Mucosa of gallbladder (tissue), 1 donor: ENCODE measurements around the gene MYO1D. TPM values are rescaled to one million over a fixed set of nuclear protein-coding genes. Genes with fewer than 3 reads are reported as not detected.

Experiments used
- DNase-seq: peaks from one replicate; pipeline ENCODE4 v3.0.0-alpha.2; 2020; ENCODE audit warnings: low spot score
- total RNA-seq: library from RNA; stranded (reverse); gene quantifications from one replicate; pipeline ENCODE4 v1.2.1, GENCODE V29; 2021
- donor health status: DM: no; HTN: no; CAD: no.

MYO1D gene
- total RNA-seq, 1 donor from 2014 or later: 150 TPM

DNA sequence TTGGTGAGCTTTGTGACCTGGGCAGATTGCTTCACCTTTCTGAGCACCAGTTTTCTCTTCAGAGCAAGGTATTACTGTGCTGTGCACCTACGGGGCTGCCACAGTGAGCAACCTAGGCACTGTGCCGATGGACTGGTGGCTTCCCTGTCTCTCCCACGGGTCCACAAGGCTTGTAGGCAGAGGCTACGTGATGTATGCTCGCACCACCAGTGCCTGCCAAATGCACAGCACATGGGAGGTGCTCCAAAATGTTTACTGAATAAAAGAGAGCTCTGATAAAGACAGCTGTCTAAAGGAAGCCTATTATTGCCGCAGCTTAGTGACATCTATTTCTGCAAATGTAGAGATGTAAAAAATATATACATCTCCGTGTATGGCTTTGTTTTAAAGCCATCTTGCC, 251.0 kb downstream of the MYO1D start:
- DNase-seq: no peak

DNA sequence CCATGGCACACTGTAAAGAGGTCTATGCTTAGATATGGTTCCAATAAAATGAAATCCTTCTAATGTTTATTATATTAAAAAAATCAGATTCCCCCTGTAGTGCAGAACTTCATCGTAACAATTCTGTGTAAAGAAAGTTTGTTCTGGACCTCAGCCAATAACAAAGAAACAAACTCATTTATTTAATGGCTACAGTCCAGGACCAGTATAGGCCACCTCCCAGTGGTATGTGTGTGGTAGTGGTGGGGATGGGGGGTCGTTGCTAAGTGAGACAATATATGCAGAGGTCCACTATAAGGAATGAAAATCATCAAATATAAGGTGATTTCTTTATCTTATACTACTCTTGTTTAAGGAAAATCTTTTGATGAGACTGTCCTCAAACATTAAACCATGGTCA, 253.7 kb downstream of the MYO1D start:
- DNase-seq: no peak

DNA sequence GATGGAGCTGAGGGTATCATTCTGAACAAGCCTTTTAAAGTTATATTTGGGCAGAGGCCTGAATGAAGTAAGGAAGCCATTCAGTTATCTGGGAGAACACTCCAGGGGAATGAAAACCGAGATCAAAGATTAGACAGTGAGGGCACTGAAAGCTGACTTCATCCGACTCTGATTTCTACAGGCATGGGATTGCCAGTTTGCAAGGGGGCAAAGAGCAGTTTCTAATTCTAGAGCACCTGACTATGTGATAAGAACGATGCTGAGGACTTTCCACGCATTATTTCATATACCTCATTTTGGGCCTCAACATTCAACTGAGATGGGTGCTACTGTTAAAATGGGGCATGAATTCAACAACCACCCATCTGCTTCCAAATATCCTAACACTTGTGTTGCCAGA, 254.4 kb downstream of the MYO1D start:
- no peak for DNase-seq

DNA sequence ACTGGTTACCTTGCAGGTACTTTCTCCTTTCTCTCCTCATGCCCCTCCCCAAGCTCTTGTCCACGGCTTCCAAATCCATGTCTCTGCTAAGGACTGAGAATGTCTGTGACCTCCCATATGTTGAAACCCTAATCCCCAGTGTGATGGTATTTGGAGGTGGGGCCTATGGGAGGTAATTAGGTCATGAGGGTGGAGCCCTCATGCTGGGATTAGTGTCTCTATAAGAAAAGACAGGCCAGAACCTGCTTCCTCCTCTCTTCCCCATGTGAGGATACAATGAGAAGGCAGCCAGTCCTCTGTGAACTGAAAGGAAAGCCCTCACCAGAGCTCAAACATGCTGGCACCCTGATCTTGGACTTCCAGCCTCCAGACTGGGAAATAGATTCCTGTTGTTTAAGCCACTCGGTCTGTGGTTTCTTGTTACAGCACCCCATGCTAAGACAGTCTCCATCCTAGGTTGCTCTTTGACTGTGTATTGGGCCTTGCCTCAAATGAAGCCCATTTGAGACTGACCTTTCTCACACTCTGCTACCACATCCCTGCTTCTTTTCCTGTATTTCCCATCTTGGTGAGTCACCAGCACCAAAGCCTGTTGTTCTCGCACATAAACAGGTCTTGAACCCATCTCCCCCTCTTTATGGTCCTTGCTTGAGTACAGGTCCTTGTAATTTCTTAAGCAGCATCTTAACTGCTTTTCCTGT, 255.2 kb downstream of the MYO1D start:
- no peak for DNase-seq

DNA sequence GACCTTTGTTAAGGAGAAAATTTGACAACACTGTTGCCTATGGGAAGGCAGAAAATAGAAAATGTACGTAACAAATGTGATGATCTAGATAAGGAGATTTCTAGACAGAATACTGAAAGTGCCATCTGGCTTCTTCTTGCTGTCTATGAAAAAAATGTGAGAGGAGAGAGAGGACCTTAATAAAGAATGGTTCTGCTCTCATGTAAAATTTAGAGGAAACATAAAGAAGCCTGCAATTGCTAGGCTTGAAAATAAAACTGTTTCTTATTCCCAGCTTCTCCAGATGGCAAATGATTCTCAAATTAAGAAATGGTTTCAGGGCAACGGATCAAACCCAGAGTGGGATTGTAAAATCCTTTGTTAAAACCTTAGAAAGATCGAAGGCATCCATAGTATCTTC, 261.6 kb downstream of the MYO1D start:
- no peak for DNase-seq

DNA sequence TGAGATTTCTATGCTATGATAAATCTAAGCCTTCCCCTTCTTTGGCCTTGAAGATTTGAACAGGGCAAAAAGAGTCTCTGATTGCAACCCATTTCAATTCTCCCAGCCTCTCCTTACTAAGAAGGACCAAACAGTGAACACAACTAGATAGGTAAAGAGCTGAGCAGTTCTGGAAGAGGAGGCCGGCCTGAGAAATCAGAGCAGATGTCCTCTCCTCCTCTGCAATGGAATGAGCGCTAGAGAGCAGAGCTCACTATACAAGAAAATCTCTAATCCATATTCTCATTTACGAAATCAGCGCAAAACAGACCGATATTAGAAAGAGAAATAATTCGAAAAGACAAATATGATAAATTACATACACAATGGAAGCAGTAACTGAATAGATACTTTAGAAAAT, 266.0 kb downstream of the MYO1D start:
- DNase-seq: no peak

DNA sequence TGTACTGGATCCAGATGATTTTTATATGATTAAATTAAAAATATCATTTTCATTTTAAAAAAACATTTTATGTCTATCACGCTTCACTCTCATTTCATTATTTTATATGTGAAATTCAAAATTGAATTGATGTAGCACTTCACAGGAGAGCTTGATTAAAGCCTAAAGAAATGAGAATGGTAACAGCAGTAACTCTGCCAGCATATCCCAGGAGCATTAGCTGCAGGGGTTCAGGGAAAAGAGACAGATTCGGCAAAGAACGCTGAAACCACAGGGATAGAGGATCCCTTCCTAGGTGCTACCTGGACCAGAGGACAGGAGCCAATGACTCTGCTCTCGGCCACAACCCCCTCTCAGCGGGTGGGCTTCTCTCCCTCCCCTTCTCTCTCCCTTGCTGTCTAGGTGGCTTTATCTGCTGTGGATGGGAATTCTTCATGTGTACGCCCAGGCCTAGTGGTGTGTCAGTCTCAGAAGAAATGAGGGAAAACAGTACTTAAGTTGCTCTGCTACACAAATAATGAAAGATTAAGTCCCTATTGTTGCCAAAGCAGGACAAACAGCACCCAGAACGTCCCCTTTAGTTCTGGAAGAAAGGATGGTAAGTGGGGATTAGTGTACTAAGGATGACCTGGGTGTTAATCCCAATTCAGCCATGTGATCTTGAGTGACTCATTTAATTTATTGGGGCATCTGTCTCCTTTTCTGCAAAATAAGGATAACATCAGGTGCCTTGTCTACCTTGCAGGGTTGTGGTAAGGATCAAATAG, 266.9 kb downstream of the MYO1D start:
- DNase-seq: no peak

DNA sequence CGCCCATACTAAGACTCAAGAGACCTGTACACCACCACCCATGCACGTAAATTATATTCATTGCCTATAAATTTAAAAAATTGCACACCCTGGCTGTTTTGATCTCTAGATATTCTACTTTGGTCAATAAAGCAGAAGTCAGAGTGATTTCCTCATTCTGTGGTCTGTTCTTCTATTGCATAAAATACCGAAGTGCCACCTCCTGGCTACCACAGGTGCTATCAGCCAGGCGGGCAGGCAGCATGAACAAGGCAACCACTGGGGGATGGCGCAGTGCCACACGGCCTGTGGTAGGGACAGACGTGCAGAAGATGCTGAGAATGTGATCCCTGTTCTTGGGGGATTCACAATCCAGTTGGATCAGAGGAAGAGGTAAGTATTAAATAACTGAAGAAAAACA, 267.8 kb downstream of the MYO1D start:
- DNase-seq: peak; percentile 63

DNA sequence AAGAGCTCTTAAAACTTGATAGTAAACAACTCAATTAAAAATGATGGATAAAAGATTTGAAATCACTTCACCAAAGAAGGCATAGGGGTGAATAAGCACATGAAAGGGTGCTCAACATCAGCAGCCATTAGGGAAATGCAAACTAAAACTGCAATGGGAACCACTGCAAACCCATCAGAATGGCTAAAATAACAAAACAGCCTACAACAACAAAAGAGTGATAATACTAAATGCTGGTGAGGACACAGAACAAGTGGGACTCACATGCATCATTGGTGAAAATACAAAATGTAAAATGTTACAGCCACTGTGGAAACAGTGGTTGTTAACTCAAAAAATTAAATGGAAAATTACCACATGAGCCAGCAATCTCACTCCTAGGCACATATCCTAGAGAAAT, 268.7 kb downstream of the MYO1D start:
- DNase-seq: no peak

DNA sequence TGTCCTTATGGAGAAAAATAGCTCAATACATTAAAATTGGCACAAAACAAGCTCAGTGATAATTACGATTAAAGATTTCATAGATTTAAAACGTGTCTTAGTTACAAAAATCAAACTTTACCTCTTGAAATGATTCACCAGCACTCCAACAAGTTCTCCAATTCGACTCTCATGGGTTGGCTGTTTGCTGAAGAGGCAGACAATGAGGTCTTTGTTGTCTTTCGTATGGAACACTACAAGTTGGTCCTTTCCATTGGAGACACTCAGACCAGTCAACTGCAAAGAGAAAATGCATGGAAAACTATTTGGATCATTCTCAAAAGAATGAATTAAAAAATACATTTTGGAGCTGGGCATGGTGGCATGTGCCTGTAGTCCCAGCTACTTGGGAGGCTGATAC, 272.0 kb downstream of the MYO1D start:
- no peak for DNase-seq

DNA sequence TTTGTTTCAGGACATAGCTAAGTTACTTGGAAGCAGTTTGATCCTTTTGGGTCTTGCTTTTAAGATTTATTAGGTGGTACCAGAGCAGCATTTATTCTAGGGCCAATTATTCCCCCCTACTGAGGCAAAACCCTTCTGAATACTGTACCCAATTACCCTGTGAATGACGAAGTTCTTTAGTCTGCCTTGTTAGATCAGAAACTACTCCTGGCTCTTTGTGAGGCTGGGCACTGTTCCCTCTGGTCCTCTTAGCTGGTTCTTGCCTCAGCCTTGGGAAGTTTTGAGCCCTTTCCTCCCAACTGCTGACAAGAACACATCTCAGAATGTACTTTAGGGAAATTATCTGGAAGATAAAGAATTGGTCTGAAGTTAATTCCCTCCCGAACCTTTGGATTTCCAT, 274.5 kb downstream of the MYO1D start:
- DNase-seq: no peak

DNA sequence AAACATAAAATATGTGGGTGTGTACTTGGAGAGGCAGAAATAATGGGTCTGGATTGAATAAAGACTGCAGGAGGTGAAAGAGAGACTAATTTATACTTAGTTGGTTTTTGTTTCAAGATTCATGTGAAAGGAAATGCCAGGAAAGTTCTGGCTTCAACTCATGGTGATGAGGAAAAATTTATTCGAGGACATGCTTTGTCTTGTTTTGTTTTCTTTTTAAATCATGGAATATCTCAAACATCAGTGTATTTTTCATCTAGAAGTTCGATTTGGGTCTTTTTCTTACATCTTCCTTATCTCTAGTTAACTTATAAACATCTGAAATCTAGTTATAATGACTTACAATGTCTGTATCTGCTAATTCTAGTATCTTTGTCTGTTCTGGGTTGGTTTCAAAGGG, 275.1 kb downstream of the MYO1D start:
- no peak for DNase-seq

DNA sequence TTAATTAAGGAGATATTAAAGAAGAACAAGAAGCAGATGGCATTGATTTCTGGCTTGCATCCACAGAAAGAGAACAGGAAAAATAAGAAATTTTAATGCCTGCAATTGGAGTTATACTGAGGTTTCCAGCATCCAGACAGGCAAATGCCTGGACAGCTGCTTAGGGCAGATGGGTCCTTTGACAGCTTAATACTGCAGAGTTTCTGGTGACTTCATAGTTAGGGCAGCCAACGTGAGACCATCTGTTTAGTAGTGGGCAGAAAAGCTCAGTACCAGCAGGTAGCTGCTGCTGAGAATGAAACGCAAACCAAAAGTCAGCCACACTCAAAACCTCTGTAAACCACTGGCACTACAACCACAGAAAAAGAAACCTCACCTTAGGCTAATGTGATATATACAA, 280.3 kb downstream of the MYO1D start:
- no peak for DNase-seq

DNA sequence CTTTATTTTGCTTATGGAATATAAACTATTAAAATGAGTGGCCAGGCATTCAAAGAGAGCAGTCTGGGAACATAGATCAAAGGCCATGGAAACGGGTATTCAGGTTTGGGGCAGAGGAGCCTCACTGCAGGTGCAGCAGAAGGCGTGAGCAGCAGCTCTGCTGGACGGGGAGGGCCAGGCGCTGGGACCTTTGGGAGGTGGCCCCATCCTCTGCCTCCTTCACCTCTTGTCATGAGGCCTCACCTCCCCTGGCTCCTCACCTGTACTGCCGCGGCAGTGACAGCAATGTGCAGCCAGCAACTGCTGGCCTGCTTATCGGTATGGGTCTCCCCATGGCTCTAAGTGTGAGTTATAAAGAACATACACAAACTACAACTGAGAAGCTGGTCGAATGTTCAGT, 280.7 kb downstream of the MYO1D start:
- DNase-seq: no peak

DNA sequence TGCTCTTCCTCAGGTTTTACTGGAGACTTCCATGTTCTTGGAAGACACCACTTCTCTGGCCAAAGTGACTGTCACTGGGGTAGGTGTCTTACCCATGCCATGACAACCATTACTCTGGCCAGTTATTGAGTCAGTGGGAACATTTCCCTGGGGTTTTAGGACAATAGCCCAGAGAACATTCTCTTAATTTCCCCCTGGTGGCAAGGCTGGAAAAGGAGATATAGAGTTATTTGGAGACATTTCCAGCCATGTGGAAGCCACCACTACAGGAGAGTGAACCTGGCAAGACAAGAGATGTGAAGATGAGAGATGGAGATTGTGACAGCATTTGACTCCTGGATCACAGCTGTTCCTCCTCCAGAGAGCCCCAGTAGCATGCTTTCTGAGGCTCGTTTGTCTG, 283.9 kb downstream of the MYO1D start:
- DNase-seq: no peak

DNA sequence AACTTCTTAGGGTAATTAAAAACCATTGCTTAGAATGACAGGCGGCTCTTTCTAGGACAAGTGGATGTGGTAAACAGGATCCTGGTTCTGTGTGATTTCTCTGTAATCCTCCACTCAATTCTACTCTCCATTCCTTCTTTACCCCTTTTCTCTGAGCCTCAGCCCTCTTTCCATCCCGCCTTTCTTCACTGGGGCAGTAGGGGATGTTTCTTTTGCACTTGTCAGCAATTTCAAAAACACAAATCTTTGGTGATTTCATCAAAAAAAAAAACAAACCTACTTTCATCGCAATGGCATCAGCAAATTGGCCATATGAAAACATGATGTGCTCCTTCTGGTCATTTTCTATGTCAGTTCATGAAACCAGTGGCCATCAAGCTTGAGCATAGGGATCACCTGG, 285.5 kb downstream of the MYO1D start:
- DNase-seq: no peak

DNA sequence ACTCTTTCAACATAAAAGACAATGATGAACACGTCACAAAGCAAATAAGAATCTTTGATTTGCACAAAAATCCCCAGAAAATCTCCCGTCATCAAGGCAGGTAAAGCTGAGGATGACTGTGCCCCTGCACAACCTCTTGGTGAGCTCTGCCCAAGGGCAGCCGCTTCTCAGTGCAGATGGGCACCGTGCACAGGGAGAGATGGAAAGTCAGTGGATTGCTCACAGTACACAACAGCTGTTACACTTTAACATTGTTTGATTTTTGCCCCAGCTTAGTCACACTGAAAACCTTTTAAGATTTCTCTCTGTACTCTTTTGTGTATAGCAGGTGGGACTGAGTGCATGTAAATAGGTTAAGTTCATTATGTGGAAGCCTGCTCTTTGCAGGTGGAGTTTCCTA, 285.9 kb downstream of the MYO1D start:
- no peak for DNase-seq

DNA sequence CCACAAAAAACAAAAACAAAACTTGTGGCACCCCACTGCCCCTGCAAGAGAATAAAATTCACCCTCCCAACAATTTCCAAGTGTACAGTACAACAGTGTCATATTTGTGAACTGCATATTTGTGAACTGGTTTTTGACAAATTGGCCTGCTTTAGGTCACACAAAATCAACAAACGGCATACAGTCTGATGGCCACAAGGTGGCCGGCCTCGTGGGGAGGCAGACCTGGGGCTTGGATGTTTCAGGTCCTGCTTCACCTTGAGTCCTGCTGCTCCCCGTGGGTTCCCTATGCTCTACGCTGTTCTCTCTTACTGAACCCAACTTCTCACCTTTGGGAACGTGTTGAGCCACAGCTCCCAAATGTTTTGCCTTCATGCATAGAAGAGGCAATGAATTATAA, 287.9 kb downstream of the MYO1D start:
- no peak for DNase-seq

DNA sequence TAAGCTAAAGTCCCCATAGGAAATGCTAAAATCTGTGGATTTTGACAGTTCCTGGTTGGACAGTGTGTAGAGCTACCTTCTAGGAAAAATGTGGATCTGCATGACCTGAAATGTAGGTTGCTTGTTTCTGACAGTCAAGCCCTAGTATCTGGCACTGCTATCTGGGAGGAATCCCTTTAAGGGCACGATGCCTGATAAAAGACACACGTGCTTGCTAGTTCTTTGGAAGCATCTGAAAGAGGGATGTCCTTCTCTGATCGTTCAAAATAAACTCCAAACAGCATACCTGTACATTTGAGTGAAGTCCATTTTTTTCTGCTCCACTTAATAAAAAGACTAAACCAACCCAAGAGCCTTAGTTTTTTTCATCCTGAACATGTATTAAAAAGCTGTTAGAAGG, 288.8 kb downstream of the MYO1D start:
- no peak for DNase-seq

DNA sequence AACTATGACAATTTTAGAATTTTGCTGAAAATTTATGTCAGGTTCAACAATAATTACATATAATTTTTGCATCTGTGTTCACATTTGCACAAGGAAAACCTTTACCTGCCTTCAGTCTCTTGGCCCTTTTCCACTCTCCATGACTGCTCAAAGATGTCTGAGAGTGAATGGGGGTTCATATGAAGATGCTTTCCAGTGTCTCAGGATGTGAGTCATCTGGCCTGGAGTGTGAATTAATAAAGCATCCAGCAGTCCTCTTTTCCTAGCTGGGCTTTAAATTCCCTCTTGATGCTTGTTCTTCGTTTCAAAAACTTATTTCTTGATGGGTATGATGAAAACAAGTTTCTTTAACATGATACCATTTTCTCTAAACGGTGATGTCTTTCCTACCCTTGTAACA, 290.3 kb downstream of the MYO1D start:
- no peak for DNase-seq

DNA sequence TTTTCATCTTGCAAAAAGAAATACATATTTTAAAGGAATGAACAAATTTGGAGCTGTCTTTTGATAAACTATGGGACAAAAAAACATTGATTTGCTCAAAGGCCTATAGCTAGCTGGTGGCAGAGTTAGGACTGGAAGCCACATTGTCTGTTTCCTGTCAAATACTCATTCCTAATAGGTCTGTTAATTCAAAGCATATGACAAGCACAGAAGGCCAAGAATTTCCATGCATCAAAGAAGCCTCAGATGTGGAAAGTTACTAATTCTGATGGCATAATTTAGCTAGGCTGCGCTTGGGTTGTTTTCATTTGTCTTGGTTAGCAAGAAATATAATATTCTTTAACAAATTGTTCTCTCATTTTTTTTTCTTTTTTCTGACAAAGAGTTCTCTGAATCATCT, 292.1 kb downstream of the MYO1D start:
- DNase-seq: no peak

DNA sequence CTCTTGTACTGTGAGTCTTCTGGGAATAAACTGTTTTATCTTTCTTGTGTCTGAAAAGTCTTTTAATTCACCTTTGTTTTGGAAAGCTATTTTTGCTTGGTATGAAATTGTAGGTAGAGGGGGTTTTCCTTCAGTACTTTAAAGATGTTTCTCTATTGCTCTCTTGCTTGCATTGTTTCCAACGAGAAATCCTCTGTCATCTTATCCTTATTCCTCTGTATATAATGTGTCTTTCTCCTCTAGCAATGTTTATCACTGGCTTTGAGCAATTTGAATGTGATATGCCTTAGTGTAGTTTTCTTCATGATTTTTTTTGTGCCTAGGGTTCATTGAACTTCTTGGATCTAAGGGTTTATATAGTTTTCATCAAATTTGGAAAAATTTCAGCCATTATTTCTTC, 293.9 kb downstream of the MYO1D start:
- no peak for DNase-seq

DNA sequence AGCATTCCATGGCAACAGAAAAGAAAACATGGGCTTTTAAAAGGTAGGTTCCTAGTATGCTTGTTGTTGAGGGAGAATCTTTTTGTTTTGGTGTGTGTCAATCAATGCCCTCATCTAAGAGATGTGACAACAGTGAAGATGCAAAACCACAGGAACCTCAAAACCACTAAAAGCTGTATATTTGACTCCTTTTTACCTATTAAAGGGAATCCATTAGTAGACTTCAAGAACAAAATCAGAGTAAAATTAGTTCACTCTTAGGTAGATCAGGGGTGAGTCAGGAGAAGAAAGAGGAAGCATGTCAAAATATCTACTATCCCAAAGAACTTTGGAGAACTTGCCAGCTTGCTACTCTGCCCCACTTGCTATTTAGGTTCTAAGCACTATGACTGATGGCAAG, 301.1 kb downstream of the MYO1D start:
- DNase-seq: no peak

DNA sequence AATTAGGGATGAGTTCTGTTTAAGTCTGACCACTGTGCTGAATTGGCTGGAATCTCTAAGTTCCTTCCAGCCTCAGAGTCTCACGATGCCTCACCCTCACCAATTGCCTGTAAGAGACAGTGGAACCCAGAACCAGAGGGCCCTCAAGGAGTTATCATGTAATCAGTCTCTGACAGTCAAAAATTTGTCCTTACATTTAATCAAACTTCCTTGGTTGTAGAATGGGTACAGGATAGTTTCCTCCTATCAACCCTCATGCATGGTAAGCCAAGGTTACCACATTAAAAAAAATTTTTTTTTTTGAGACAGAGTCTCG, 306.9 kb downstream of the MYO1D start:
- DNase-seq: no peak
